ENCODE results near the gene MXI1. TPM values are rescaled to one million over a fixed set of nuclear protein-coding genes. Genes with fewer than 3 reads are reported as not detected.

Gene MXI1
- total RNA-seq, 3 donors from 2014 or later (not counting 1 experiment from before 2014, with no cell fraction given): 11.2 to 14.1 (median 13.6) TPM

- WGBS (ENCODE audit: insufficient coverage): 80% methylated on average over 5 of the region's 5 CpGs
- intact Hi-C loops (cut with micrococcal nuclease): no loop called here
- ATAC-seq (no peak), DNase-seq (no peak)
- Histone ChIP-seq H3K27ac (ENCODE audit: low read length) (no peak overlapping the region), H3K4me1 (ENCODE audit: control insufficient read depth, insufficient read depth, low read length) (peaks cover 18% of the 10 kb centered on the region), H3K4me3 (ENCODE audit: low read length) (no peak overlapping the region), H3K36me3 (ENCODE audit: control insufficient read depth, insufficient read depth, low read length) (no peaks in the 10 kb centered on the region), H3K9me3 (ENCODE audit: control insufficient read depth, insufficient read depth, low read length) (no peaks in the 10 kb centered on the region), H3K27me3 (ENCODE audit: control insufficient read depth, insufficient read depth, low read length) (peaks cover 2% of the 10 kb centered on the region)
- Mint-ChIP-seq H3K27ac (no peak overlapping the region), H3K27me3 (ENCODE audit: low read depth in 2 of 2) (peaks cover 60 to 63% of the 10 kb centered on the region in 2 donors), H3K4me1 (peaks cover 20 to 27% of the 10 kb centered on the region in 2 donors), H3K4me3 (no peak overlapping the region), H3K9me3 (no peaks in the 10 kb centered on the region), H3K36me3 (no peaks in the 10 kb centered on the region)
- no peak for TF ChIP-seq CTCF (IDR thresholded peaks at IDR 0.05)
These were observed 8.1 kb downstream of the MXI1 start for GRCh38 chr10:110215286-110216170.

- peaks cover 54 to 66% of the 10 kb centered on the region in 2 donors for H3K27me3 Mint-ChIP-seq (ENCODE audit: low read depth in 2 of 2)
- H3K9me3 ChIP-seq (ENCODE audit: control insufficient read depth, insufficient read depth, low read length): no peaks in the 10 kb centered on the region
These were observed 8.8 kb downstream of the MXI1 start for GRCh38 chr10:110216240-110216639.

GRCh38 chr10:110216942-110217661, 9.7 kb downstream of the MXI1 start:
- H3K36me3 Mint-ChIP-seq: no peaks in the 10 kb centered on the region
- no peak overlapping the region for H3K27ac ChIP-seq (ENCODE audit: low read length)
- H3K4me3 Mint-ChIP-seq: no peak overlapping the region
- no peaks in the 10 kb centered on the region for H3K9me3 ChIP-seq (ENCODE audit: control insufficient read depth, insufficient read depth, low read length)
- H3K27me3 Mint-ChIP-seq (ENCODE audit: low read depth in 2 of 2): peaks cover 53 to 66% of the 10 kb centered on the region in 2 donors
- no peak for TF ChIP-seq CTCF (IDR thresholded peaks at IDR 0.05)
- no peaks in the 10 kb centered on the region for H3K9me3 Mint-ChIP-seq
- H3K4me1 Mint-ChIP-seq: peaks cover 8 to 18% of the 10 kb centered on the region in 2 donors
- DNase-seq: no peak
- ATAC-seq: no peak
- H3K36me3 ChIP-seq (ENCODE audit: control insufficient read depth, insufficient read depth, low read length): no peaks in the 10 kb centered on the region
- peaks cover 16% of the 10 kb centered on the region for H3K4me1 ChIP-seq (ENCODE audit: control insufficient read depth, insufficient read depth, low read length)
- no peak overlapping the region for H3K27ac Mint-ChIP-seq
- peaks cover 7% of the 10 kb centered on the region for H3K27me3 ChIP-seq (ENCODE audit: control insufficient read depth, insufficient read depth, low read length)
- 92% methylated on average over 5 of the region's 5 CpGs for WGBS (ENCODE audit: insufficient coverage)
- intact Hi-C loops (cut with micrococcal nuclease): no loop called here
- no peak overlapping the region for H3K4me3 ChIP-seq (ENCODE audit: low read length)

More at GRCh38 chr10:110216240-110216639, 8.8 kb downstream of the MXI1 start:
- peaks cover 12 to 20% of the 10 kb centered on the region in 2 donors for H3K4me1 Mint-ChIP-seq
- no peaks in the 10 kb centered on the region for H3K9me3 Mint-ChIP-seq
- no peak overlapping the region for H3K4me3 Mint-ChIP-seq
- DNase-seq: no peak
- no peaks in the 10 kb centered on the region for H3K36me3 Mint-ChIP-seq
- Histone ChIP-seq H3K4me1 (ENCODE audit: control insufficient read depth, insufficient read depth, low read length) (peaks cover 13% of the 10 kb centered on the region), H3K4me3 (ENCODE audit: low read length) (no peak overlapping the region), H3K27me3 (ENCODE audit: control insufficient read depth, insufficient read depth, low read length) (peaks cover 2% of the 10 kb centered on the region), H3K27ac (ENCODE audit: low read length) (no peak overlapping the region), H3K36me3 (ENCODE audit: control insufficient read depth, insufficient read depth, low read length) (no peaks in the 10 kb centered on the region)
- no peak for ATAC-seq
- no peak overlapping the region for H3K27ac Mint-ChIP-seq
- intact Hi-C loops (cut with micrococcal nuclease): no loop called here
- TF ChIP-seq CTCF (IDR thresholded peaks at IDR 0.05): no peak

Measured in natural killer cell (primary cell).